ENCODE measurements around the gene LIFR. TPM values are rescaled to one million over a fixed set of nuclear protein-coding genes. Genes with fewer than 3 reads are reported as not detected.
A peak's percentile ranks its signal among the peaks of the same experiment; 100 is the strongest.

Gene LIFR
- total and polyA plus RNA-seq, 3 donors from 2014 or later, result 19.7 to 63.9 (median 49.9) TPM

DNA sequence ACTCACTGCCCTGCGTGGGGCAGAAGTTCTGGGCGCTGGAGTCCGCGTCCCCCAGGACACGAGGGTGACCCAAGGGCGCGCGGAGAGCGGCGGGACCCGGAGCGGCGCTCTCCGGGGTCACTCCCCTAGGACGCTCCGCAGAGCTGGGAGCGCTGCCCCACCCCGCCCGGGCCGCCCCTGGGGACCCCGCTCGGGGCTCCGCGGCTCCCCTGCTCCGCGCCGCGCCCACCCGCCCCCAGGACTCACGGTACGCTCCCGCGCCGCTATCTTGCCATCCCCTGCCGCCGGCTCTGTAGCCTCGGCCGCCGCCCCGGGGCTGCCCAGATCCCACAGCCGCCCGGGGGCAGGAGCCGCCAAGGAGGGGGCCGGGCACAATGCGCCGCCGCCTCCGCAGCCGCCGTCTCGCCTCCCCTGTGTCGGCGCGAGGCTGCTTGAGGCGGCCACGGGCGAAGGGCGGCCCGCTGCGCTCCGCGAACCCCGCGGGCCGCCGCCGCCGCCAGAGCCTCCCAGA is 303 bp downstream of the LIFR start:
- Histone ChIP-seq H3K4me3 (peak overlapping the region; percentile 89 to 95), H3K9me3 (no peaks in the 10 kb centered on the region), H3K27me3 (no peaks in the 10 kb centered on the region), H3K4me1 (peaks cover 11% of the 10 kb centered on the region), H3K27ac (peak overlapping the region; percentile 84 to 95), H3K36me3 (ENCODE audit: low read depth, missing control alignments) (no peaks in the 10 kb centered on the region)
- TF ChIP-seq, protein P1, sequence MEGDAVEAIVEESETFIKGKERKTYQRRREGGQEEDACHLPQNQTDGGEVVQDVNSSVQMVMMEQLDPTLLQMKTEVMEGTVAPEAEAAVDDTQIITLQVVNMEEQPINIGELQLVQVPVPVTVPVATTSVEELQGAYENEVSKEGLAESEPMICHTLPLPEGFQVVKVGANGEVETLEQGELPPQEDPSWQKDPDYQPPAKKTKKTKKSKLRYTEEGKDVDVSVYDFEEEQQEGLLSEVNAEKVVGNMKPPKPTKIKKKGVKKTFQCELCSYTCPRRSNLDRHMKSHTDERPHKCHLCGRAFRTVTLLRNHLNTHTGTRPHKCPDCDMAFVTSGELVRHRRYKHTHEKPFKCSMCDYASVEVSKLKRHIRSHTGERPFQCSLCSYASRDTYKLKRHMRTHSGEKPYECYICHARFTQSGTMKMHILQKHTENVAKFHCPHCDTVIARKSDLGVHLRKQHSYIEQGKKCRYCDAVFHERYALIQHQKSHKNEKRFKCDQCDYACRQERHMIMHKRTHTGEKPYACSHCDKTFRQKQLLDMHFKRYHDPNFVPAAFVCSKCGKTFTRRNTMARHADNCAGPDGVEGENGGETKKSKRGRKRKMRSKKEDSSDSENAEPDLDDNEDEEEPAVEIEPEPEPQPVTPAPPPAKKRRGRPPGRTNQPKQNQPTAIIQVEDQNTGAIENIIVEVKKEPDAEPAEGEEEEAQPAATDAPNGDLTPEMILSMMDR (IDR thresholded peaks at IDR 0.05), result no peak
- no peak for TF ChIP-seq POLR2A (IDR thresholded peaks at IDR 0.05)
- DNase-seq, result peak; percentile 26
- 0 to 3% methylated on average over 2 to 8 of the region's 68 CpGs for WGBS, 2 donors
- intact Hi-C loops (cut with DNase I; ENCODE audit: low total_unique reads), result loop anchor here (10.0 kb wide), 1 partner anchor 91 kb away; no protein-coding TSS in a partner anchor

DNA sequence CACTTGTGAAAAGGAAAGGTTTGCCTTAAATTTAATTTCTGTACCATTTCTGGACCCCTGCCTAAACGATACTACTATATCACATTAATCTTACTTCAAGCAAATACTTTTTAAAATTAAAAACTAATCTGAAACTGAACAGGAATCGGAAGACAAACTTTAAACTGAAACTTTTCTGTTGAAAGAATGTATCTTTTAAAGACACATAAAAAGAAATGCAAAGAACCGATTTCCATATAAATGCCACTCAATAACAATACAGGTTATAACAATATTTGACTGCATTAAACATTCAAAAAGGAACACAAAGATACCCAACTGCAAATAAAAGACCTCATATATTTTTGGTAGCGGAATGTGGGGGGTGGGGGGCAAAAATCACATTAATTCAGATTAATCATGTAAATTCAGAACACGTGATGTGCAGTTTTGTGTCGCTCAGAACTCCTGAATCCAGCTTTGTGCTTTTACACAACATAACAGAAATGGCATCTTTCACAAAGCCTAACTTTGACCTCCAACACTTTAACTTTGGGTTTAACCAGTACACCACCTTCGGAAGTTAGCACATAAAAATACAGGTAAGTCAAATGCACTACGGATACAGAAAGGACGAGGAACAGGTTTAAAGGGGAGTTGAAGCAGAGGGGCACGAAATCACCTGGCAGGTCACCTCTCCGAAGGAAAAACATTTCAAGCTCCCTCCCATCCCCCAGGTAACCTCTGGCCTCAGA is 925 bp downstream of the LIFR start:
- peak overlapping the region; percentile 84 to 95 for H3K27ac ChIP-seq
- WGBS, 2 donors, result 8 to 9% methylated on average over 11 of the region's 11 CpGs
- H3K36me3 ChIP-seq (ENCODE audit: low read depth, missing control alignments), result no peaks in the 10 kb centered on the region
- H3K4me1 ChIP-seq, result peaks cover 11% of the 10 kb centered on the region
- no peak for DNase-seq
- H3K4me3 ChIP-seq, result peak overlapping the region; percentile 89 to 95
- H3K9me3 ChIP-seq, result no peaks in the 10 kb centered on the region
- TF ChIP-seq, protein P1 (IDR thresholded peaks at IDR 0.05), result no peak
- TF ChIP-seq POLR2A (IDR thresholded peaks at IDR 0.05), result no peak
- no peaks in the 10 kb centered on the region for H3K27me3 ChIP-seq
- intact Hi-C loops (cut with DNase I; ENCODE audit: low total_unique reads), result loop anchor here (10.0 kb wide), 1 partner anchor 91 kb away; no protein-coding TSS in a partner anchor

DNA sequence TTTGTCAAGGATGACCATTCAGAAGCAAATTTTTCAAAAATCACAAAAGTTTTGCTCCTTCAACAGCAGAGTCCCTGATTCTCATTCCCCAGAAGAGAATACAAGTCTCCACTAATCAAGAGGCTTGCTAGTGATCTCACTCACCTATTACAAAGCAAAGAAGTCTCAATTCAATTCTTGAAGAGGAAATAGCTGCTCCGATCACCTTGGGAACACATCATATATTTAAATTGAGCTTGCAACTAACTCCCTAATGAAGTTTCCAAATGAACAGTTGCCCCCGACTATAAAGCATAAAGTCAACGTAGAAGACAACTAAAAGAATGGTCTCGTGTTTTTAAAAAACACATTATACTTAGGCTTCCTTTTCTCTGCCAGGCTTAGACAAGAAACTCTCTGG is 1.6 kb downstream of the LIFR start:
- Histone ChIP-seq H3K9me3 (no peaks in the 10 kb centered on the region), H3K36me3 (ENCODE audit: low read depth, missing control alignments) (no peaks in the 10 kb centered on the region), H3K27ac (peak overlapping the region; percentile 84 to 95), H3K4me1 (peaks cover 11% of the 10 kb centered on the region), H3K27me3 (no peaks in the 10 kb centered on the region), H3K4me3 (peak overlapping the region; percentile 89 to 95)
- TF ChIP-seq, protein P1 (IDR thresholded peaks at IDR 0.05), result no peak
- TF ChIP-seq POLR2A (IDR thresholded peaks at IDR 0.05), result no peak
- 21 to 24% methylated on average over 4 of the region's 4 CpGs for WGBS, 2 donors
- intact Hi-C loops (cut with DNase I; ENCODE audit: low total_unique reads), result loop anchor here (10.0 kb wide), 1 partner anchor 90 kb away; no protein-coding TSS in a partner anchor
- no peak for DNase-seq

DNA sequence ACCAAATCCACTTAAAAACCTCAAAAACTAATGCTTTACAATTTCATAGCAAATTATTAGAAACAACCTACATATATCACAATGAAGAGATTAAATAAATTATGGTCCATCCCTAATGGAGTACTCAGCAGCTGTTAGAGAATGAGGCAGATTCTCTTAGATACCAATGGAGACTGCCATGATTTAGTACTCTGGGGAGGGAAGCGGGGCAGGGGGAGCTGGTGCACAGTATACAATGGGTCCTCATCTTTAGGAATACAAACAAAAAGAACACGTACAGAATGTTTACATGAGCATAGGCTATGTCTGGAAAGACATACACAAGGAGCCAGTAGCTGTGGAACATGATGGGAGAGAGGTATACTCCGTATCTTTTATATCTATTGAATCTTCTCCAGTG is 2.0 kb downstream of the LIFR start:
- H3K9me3 ChIP-seq, result no peaks in the 10 kb centered on the region
- H3K4me3 ChIP-seq, result peak overlapping the region in 1 of 2 donors; percentile 95
- no peaks in the 10 kb centered on the region for H3K27me3 ChIP-seq
- intact Hi-C loops (cut with DNase I; ENCODE audit: low total_unique reads), result loop anchor here (10.0 kb wide), 1 partner anchor 90 kb away; no protein-coding TSS in a partner anchor
- peak overlapping the region; percentile 84 to 95 for H3K27ac ChIP-seq
- no peaks in the 10 kb centered on the region for H3K36me3 ChIP-seq (ENCODE audit: low read depth, missing control alignments)
- 44 to 45% methylated on average over 3 of the region's 3 CpGs for WGBS, 2 donors
- DNase-seq, result no peak
- no peak for TF ChIP-seq POLR2A (IDR thresholded peaks at IDR 0.05)
- TF ChIP-seq, protein P1 (IDR thresholded peaks at IDR 0.05), result no peak
- H3K4me1 ChIP-seq, result peaks cover 11% of the 10 kb centered on the region
